ENCODE measurements around the gene ARL3.
A peak's percentile ranks its signal among the peaks of the same experiment; 100 is the strongest.

GRCh38 chr10:102752934-102753664 lies 38.9 kb upstream of the ARL3 start:
- TF ChIP-seq CTCF (IDR thresholded peaks at IDR 0.05) (peak; percentile 30 to 55 (median 41)), POLR2A (IDR thresholded peaks at IDR 0.05) (no peak), POLR2AphosphoS5 (IDR thresholded peaks at IDR 0.05) (peak in 2 of 3 donors; percentile 20 to 54), EP300 (IDR thresholded peaks at IDR 0.05; ENCODE audit: low read depth) (no peak)
